HG03039 (cell line): ENCODE data around the gene EHMT1.

Experiments used
- ATAC-seq: cut with Tn5 transposase; IDR thresholded peaks from one replicate; pipeline ENCODE4 v1.9.1; 2021; ENCODE audit warnings: mild to moderate bottlenecking, moderate library complexity; ENCODE audit not compliant: unreplicated experiment

Gene EHMT1

GRCh38 chr9:137643921-137644320, 25.1 kb downstream of the EHMT1 start:
- ATAC-seq, result no peak

GRCh38 chr9:137645211-137645610, 26.4 kb downstream of the EHMT1 start:
- ATAC-seq, result no peak

GRCh38 chr9:137646341-137646740, 27.5 kb downstream of the EHMT1 start:
- ATAC-seq, result no peak

- no peak for ATAC-seq
These were observed 28.4 kb downstream of the EHMT1 start for GRCh38 chr9:137647096-137647714.

GRCh38 chr9:137648396-137648795, 29.6 kb downstream of the EHMT1 start:
- ATAC-seq, result no peak

- no peak for ATAC-seq
These were observed 30.7 kb downstream of the EHMT1 start for GRCh38 chr9:137649553-137649952.

GRCh38 chr9:137650259-137650658, 31.5 kb downstream of the EHMT1 start:
- no peak for ATAC-seq

GRCh38 chr9:137650779-137651178, 32.0 kb downstream of the EHMT1 start:
- ATAC-seq, result no peak

GRCh38 chr9:137656416-137656815, 37.6 kb downstream of the EHMT1 start:
- no peak for ATAC-seq

GRCh38 chr9:137657606-137658005, 38.8 kb downstream of the EHMT1 start:
- ATAC-seq, result no peak

GRCh38 chr9:137658781-137659180, 40.0 kb downstream of the EHMT1 start:
- ATAC-seq, result no peak

- ATAC-seq, result no peak
These were observed 41.3 kb downstream of the EHMT1 start for GRCh38 chr9:137660144-137660543.

- ATAC-seq, result no peak
These were observed 44.8 kb downstream of the EHMT1 start for GRCh38 chr9:137663584-137663983.

GRCh38 chr9:137664676-137665075, 45.9 kb downstream of the EHMT1 start:
- no peak for ATAC-seq

- ATAC-seq, result no peak
These were observed 46.4 kb downstream of the EHMT1 start for GRCh38 chr9:137665226-137665625.

GRCh38 chr9:137665697-137666512, 47.1 kb downstream of the EHMT1 start:
- no peak for ATAC-seq

- ATAC-seq, result no peak
These were observed 47.7 kb downstream of the EHMT1 start for GRCh38 chr9:137666513-137666822.

- ATAC-seq, result no peak
These were observed 48.3 kb downstream of the EHMT1 start for GRCh38 chr9:137666955-137667670.

- no peak for ATAC-seq
These were observed 49.4 kb downstream of the EHMT1 start for GRCh38 chr9:137668203-137668602.

- ATAC-seq, result no peak
These were observed 50.5 kb downstream of the EHMT1 start for GRCh38 chr9:137669261-137669672.

GRCh38 chr9:137670391-137671195, 51.8 kb downstream of the EHMT1 start:
- ATAC-seq, result no peak
